Measurements from ENCODE around the gene PKD1. TPM values are rescaled to one million over a fixed set of nuclear protein-coding genes. Genes with fewer than 3 reads are reported as not detected.
A peak's percentile ranks its signal among the peaks of the same experiment; 100 is the strongest.

PKD1 gene
- total and polyA plus RNA-seq, 8 donors = 29.8 to 127 (median 44.2) TPM

- no peak for TF ChIP-seq CTCF (IDR thresholded peaks at IDR 0.05)
- intact Hi-C loops (cut with DNase I) = no loop called here
- Histone ChIP-seq H3K4me3 (no peak overlapping the region), H3K9me3 (no peaks in the 10 kb centered on the region), H3K27ac (peak overlapping the region; percentile 16 to 59 (median 37)), H3K4me1 (no peaks in the 10 kb centered on the region), H3K36me3 (peaks cover 0 to 17% (median 8%) of the 10 kb centered on the region in 3 donors), H3K27me3 (no peaks in the 10 kb centered on the region)
- WGBS, 2 donors = 65 to 66% methylated on average over 29 of the region's 29 CpGs
- FAIRE-seq (no peak), ATAC-seq (peak; percentile 66 to 94 (median 90)), DNase-seq (peak; percentile 59 to 90 (median 76))
Measured at GRCh38 chr16:2054543-2055245, 81.0 kb downstream of the PKD1 start.

- Histone ChIP-seq H3K36me3 (peaks cover 0 to 17% (median 8%) of the 10 kb centered on the region in 3 donors), H3K9me3 (no peaks in the 10 kb centered on the region), H3K27ac (no peak overlapping the region), H3K4me3 (no peak overlapping the region), H3K4me1 (peaks cover 0 to 5% (median 2%) of the 10 kb centered on the region in 3 donors), H3K27me3 (no peaks in the 10 kb centered on the region)
- ATAC-seq (no peak), FAIRE-seq (no peak), DNase-seq (peak in 2 of 6 donors; percentile 15 to 63)
- WGBS, 2 donors = 94 to 97% methylated on average over 17 of the region's 17 CpGs
- intact Hi-C loops (cut with DNase I) = no loop called here
- no peak for TF ChIP-seq CTCF (IDR thresholded peaks at IDR 0.05)
Measured at GRCh38 chr16:2053897-2054296, 81.8 kb downstream of the PKD1 start.

GRCh38 chr16:2053211-2053610 lies 82.5 kb downstream of the PKD1 start:
- FAIRE-seq (no peak), DNase-seq (peak in 2 of 6 donors; percentile 19 to 64)

GRCh38 chr16:2048116-2048543 lies 87.6 kb downstream of the PKD1 start:
- 1% methylated on average over 30 of the region's 30 CpGs for WGBS, 2 donors
- ATAC-seq = peak; percentile 8 to 39 (median 22)
- intact Hi-C loops (cut with DNase I) = no loop called here
- H3K36me3 ChIP-seq = peaks cover 0 to 4% (median 0%) of the 10 kb centered on the region in 3 donors
- no peak for DNase-seq
- H3K4me3 ChIP-seq = peak overlapping the region; percentile 90 to 96 (median 94)
- FAIRE-seq = no peak
- no peaks in the 10 kb centered on the region for H3K27me3 ChIP-seq
- H3K4me1 ChIP-seq = peaks cover 0 to 13% (median 10%) of the 10 kb centered on the region in 3 donors
- peak overlapping the region in 3 of 4 donors; percentile 18 to 53 (median 29) for H3K27ac ChIP-seq
- TF ChIP-seq CTCF (IDR thresholded peaks at IDR 0.05) = no peak
- H3K9me3 ChIP-seq = no peaks in the 10 kb centered on the region

More at GRCh38 chr16:2053211-2053610, 82.5 kb downstream of the PKD1 start:
- H3K9me3 ChIP-seq = no peaks in the 10 kb centered on the region
- WGBS, 2 donors = 95 to 97% methylated on average over 21 of the region's 21 CpGs
- H3K27ac ChIP-seq = no peak overlapping the region
- peaks cover 0 to 17% (median 8%) of the 10 kb centered on the region in 3 donors for H3K36me3 ChIP-seq
- H3K4me3 ChIP-seq = no peak overlapping the region
- intact Hi-C loops (cut with DNase I) = no loop called here
- TF ChIP-seq CTCF (IDR thresholded peaks at IDR 0.05) = no peak
- H3K4me1 ChIP-seq = peaks cover 0 to 9% (median 8%) of the 10 kb centered on the region in 3 donors
- no peak for ATAC-seq
- H3K27me3 ChIP-seq = no peaks in the 10 kb centered on the region
